ENCODE data around the gene IL15.

DNA sequence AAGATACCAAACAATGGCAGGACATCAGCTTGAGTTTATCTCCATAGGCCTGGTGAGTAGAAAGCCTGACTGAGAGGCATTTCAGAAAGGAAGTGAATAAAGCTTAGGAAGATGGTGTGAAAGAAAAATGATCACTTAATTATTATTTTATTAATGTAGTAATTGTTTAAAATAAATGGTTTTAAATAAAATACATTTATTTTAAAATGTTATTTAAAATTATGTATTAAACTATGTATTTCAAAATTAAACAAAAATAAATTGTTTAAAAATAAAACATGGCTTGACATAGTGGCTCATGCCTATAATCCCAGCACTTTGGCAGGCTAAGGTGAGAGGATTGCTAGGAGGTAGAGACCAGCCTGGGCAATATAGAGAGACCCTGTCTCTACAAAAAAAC lies 145.8 kb downstream of the IL15 start:
- TF ChIP-seq YY1 (IDR thresholded peaks at IDR 0.05; ENCODE audit: low read depth) (no peak), EGR1 (IDR thresholded peaks at IDR 0.05) (no peak), MAX (IDR thresholded peaks at IDR 0.05) (no peak), RAD21 (IDR thresholded peaks at IDR 0.05; ENCODE audit: low read depth) (no peak), FOXM1 (IDR thresholded peaks at IDR 0.05; ENCODE audit: borderline replicate concordance, low read depth) (no peak), CREB1 (IDR thresholded peaks at IDR 0.05; ENCODE audit: low read depth) (no peak)
- TF ChIP-seq, protein P1, sequence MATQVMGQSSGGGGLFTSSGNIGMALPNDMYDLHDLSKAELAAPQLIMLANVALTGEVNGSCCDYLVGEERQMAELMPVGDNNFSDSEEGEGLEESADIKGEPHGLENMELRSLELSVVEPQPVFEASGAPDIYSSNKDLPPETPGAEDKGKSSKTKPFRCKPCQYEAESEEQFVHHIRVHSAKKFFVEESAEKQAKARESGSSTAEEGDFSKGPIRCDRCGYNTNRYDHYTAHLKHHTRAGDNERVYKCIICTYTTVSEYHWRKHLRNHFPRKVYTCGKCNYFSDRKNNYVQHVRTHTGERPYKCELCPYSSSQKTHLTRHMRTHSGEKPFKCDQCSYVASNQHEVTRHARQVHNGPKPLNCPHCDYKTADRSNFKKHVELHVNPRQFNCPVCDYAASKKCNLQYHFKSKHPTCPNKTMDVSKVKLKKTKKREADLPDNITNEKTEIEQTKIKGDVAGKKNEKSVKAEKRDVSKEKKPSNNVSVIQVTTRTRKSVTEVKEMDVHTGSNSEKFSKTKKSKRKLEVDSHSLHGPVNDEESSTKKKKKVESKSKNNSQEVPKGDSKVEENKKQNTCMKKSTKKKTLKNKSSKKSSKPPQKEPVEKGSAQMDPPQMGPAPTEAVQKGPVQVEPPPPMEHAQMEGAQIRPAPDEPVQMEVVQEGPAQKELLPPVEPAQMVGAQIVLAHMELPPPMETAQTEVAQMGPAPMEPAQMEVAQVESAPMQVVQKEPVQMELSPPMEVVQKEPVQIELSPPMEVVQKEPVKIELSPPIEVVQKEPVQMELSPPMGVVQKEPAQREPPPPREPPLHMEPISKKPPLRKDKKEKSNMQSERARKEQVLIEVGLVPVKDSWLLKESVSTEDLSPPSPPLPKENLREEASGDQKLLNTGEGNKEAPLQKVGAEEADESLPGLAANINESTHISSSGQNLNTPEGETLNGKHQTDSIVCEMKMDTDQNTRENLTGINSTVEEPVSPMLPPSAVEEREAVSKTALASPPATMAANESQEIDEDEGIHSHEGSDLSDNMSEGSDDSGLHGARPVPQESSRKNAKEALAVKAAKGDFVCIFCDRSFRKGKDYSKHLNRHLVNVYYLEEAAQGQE (IDR thresholded peaks at IDR 0.05; ENCODE audit: low read depth): no peak
